HG03342 (cell line): ENCODE data around the gene KCTD13.
"Not testable (repeated sequence)": the region's sequence is repeated elsewhere in the genome, so short reads cannot be mapped to it uniquely, and the experiment has no call there.

Source experiments
- ATAC-seq: cut with Tn5 transposase; IDR thresholded peaks from one replicate; pipeline ENCODE4 v1.9.1; 2021; ENCODE audit warnings: mild to moderate bottlenecking, moderate library complexity; ENCODE audit not compliant: unreplicated experiment

The KCTD13 gene

GRCh38 chr16:29908719-29909220 is 17.3 kb downstream of the KCTD13 start:
- ATAC-seq: no peak

- no peak for ATAC-seq
Observed at GRCh38 chr16:29907973-29908372, 18.1 kb downstream of the KCTD13 start.

DNA sequence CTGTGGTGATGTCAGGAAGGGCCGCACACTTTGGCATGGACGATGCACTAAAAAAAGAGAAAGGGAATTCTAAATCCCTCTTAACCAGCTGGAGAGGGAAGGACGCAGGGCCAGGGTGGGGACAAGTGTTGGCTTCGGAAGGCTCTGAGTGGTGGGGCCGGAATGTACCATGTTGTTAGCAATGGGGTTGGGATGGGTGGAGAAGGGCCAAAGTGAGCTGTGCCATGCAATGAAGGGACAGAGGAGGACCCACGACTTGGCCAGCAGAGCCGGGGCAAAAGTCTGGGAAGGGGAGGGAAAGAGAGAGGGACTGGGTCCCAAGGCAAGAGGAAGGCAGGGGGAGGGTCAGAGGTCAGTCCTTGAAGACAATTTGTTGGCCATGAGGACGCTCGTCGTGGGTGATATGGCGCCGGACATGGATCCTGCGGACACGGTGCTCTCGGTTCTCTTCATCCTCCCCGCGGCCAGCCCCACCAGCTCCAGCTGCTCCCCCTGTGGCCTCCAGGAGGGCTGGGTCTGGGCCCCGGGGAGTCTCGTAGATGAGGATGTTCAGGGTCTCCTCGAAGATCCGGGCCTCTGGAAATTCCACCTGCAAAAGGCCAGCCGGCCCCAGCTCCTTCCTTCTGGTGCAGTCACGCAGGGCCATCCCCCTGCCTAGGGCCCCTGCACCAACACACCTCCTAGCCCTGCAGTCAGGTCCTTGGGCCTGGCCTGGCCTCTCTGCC is 19.3 kb downstream of the KCTD13 start:
- ATAC-seq: no peak

DNA sequence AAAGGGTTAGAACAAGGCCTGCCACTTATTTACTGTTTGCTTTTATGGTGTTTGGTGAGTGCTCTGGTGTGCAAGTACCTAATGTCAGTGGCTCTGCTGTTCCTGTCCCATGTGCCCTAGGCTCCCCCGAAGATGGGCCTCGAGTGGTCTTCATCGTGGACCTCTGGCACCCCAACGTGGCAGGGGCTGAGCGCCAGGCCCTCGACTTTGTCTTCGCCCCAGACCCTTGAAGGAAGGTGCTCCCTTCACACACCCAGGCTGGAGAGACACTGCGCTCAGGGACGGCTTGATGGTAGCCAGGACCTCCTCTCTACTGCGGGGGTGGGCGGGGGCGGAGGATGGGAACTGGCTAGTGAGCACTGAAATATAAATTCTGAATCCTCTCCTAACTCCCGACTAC is 20.4 kb downstream of the KCTD13 start:
- no peak for ATAC-seq

- no peak for ATAC-seq
Observed at GRCh38 chr16:29904947-29905346, 21.1 kb downstream of the KCTD13 start.

DNA sequence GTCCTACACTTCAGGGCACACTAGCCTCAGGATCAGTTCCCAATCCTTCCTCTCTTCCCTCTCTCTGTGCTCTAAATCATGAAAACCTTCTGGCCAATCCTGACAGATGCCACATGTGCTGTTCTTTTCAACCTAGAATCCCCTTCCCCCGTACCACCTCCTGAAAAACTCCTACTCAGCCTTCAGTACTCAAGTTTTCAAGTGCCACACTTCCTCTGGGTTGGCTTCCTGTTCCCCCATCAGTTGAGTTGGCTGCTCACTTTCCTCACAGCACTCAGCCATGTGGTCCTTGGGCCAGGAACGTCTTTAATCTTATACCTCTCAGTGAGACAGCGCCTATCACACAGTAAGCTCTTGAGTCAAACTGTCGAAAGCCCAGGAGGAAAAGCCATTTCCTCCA is 22.4 kb downstream of the KCTD13 start:
- ATAC-seq: no peak

DNA sequence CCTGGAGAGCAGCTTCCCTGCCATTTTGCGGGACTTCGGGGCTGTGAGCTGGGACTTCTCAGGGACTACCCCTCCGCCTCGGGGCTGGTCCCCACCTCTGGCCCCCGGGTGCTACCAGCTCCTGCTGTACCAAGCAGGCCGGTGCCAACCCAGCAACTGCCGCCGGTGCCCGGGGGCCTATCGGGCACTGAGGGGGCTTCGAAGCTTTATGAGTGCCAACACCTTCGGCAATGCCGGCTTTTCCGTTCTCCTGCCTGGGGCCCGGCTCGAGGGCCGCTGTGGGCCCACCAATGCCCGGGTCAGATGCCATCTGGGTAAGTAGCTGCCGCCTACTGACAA is 24.4 kb downstream of the KCTD13 start:
- no peak for ATAC-seq

DNA sequence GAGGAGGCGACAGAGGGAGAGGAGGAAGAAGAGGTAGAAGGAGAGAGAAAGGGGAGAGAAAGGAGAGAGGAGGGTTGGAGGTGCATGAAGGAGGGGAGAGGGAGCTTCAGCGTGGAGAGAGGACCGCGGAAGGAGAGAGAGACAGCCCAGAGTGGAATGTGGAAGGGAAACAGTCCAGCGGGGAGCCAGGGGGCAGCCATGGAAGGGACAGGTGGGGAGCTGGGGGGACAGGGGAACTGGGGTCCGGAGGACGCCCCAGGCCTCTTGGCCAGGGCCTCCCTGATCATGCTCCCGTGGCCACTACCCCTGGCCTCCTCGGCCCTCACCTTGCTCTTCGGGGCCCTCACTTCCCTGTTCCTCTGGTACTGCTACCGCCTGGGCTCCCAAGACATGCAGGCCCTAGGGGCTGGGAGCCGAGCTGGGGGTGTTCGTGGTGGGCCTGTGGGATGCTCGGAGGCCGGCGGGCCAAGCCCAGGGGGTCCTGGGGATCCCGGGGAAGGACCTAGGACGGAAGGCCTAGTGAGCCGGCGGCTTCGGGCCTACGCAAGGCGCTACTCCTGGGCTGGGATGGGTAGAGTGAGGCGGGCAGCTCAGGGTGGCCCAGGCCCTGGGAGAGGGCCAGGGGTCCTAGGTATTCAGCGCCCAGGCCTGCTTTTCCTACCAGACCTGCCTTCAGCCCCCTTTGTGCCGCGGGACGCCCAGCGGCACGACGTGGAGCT is 25.0 kb downstream of the KCTD13 start:
- ATAC-seq: no peak

GRCh38 chr16:29900102-29900887 is 25.7 kb downstream of the KCTD13 start, which contains the start of gene ASPHD1:
ASPHD1 (plus strand) TSS chr16:29900488; CDS start chr16:29900972, 484 bp downstream.
- ATAC-seq: no peak

DNA sequence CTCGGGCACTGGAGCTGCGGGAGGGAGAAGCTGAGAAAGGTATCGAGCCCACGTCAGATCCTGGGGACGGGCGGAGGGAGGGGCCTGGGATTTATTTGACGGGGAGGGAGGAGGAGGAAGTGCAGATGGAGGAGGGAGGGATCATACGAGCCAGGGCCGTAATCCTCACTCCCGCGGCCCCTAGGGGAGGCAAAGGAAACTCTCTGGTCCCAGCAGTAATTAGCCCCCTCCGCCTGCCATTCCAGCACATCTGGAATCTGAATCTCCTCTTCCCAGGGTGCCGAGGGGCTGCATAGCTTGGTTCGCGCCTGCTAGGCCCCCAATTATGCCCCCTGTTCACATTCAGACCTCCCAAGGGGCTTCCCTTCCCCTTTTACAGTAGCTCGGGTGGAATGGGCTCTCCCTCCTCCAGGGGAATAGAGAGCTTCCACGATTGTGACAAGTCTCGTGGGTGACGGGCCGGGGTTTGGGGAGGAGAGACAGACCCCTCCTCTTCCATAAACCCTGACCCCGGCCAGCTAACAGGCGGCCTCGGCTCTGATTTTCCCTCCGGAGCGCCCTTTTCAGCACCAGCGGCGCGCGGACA is 26.4 kb downstream of the KCTD13 start, which contains the start of gene SEZ6L2:
TSS of gene SEZ6L2 (minus strand) at position 35 of the 586 bp plus-strand sequence. CDS start 531 bp downstream, outside the sequence.
- ATAC-seq: no peak

GRCh38 chr16:29898804-29899515 is 27.1 kb downstream of the KCTD13 start:
- ATAC-seq: no peak

DNA sequence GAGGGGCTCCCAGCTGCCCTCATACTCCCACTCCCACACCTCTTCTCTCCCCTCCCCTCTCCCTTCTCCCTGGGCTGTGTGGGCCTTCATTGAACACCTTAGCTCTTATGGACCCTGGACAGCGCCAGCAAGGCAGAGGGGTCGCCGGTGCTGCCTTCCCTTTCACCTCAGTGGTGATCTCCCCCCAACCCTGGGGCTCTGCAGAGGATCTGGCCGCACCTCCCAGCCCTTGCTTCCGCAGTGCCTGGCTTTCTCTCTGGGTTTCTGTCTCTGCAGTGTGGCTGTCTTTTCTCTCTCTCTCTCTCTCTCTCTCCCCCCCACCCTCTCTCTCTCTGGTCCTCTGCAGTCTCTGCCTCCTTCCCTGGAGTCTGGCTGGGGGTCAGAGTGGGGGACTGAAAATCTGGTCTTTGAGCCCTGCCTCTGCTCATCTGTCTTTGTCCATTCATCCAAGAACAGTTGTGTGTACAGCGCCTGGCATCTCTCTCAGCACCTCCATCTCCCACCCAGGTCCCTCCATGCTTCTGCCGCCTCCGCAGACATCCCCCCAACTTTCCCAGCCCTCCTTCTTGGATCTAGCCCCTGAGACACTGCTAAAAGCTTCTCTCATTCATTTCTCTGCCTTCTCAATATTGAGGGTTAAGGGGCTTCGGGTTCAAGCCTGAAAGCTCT is 27.8 kb downstream of the KCTD13 start:
- ATAC-seq: no peak

- no peak for ATAC-seq
Observed at GRCh38 chr16:29897333-29897732, 28.7 kb downstream of the KCTD13 start.

- no peak for ATAC-seq
Observed at GRCh38 chr16:29896841-29897240, 29.2 kb downstream of the KCTD13 start.

DNA sequence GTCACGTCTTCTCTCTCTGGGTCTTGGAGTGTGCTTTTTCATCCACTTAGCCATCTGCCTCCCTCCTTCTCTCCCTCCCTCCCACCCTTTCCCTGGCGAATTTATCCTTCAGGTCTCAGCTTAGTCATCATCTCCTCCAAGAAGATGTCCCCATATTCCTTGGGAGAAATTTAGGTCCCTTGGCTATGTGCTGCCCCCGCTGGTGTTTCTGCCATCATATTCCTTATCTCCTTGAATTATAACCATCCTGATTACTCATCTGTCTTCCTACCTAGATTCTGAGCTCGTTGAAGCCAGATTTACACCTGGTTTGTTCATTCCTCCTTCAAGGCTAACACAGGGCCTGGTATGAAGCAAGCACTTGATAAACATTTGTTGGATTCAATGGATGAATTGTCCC is 31.7 kb downstream of the KCTD13 start:
- no peak for ATAC-seq

DNA sequence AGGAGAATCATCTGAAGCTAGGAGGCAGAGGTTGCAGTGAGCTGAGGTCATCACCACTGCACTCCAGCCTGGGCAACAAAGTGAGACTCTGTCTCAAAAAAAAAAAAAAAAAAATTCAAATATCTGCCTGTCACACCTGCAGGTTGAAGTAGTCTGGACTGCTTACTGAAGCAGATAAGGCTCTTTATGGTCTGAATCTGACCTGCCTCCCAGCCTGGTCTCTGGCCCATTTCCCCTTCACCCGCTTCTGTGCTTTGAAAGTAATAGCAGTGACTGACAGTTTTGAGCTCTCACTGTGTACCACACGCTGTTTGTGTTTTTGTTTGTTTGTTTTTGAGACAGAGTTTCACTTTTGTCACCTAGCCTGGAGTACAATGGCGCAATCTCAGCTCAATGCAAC is 32.5 kb downstream of the KCTD13 start:
- no peak for ATAC-seq

GRCh38 chr16:29892458-29892813 is 33.6 kb downstream of the KCTD13 start:
- ATAC-seq: no peak

DNA sequence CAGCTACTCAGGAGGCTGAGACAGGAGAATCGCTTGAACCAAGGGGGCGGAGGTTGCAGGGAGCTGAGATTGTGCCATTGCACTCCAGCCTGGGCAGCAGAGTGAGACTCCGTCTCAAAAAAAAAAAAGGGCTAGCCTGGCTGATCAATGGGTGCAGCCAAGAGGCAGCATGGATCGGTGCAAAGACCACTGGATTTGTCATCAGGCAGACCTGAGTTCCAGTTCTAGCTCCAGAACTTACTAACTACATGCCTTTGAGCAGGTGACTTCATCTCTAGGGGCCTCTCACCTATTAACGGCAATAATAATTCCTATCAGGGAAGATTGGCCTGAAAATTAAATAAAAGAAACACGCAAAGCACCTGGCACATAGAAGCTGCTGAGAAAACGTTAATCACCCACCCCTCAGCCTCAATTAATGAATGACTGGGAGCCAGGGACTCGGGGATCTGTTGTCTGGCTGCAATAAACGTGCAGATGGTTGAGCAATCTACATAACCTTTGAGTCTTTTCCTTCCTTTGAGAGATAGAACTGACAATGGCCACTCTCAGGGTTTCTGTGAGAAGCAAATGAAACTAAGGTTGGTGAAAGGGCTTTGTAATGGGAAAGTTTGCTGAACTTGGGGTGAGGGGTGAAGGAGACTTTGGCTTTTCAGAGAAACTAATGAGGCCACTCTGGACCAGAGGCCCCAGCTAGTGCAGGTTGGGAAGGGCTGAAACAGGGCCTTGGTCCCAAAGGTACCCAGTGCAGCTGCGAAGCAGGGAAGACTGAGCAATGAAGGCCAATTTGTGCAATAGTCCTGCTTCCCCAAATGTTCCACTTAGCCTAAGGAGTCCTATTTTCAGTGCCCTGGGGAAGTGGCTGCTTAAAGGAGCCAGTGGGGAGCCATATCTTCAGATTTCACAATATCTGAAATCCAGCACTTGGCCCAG is 34.2 kb downstream of the KCTD13 start:
- ATAC-seq: no peak

- ATAC-seq: not testable (repeated sequence)
Observed at GRCh38 chr16:29889372-29889771, 36.7 kb downstream of the KCTD13 start.
